GM18505 (cell line): ENCODE data around the gene CKB.
"Not testable (repeated sequence)": the region's sequence is repeated elsewhere in the genome, so short reads cannot be mapped to it uniquely, and the experiment has no call there.

Source experiments
- ATAC-seq: cut with Tn5 transposase; IDR thresholded peaks from one replicate; pipeline ENCODE4 v1.9.1; 2021; ENCODE audit not compliant: unreplicated experiment
- POLR2A ChIP-seq: IDR thresholded peaks from 4 replicates; pipeline ENCODE4 v1.6.1; 2011; ENCODE audit warnings: borderline replicate concordance; ENCODE audit not compliant: insufficient read depth, insufficient read length; ENCODE audit errors: extremely low read depth

The CKB gene

DNA sequence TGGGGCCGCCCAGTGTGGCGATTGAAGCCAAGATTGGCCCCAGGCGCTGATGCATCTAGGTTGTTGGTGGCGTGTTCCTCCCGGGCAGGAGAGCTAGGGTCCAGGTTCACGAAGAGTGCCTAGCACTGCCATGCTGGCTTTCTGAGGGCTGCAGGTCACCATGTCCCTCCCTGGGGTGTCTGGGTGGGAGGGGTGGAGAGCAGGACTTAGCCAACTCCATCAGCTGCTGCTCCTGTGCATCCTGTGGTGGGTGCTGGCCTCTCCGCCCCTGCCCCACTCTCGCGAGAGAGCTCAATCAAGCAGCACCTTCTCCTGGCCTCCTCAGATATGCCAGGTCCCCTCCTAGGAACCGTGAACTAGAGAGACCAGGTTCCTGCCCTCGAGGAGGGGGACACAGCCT, 8.2 kb upstream of the CKB start:
- ATAC-seq: no peak
- TF ChIP-seq POLR2A: no peak

DNA sequence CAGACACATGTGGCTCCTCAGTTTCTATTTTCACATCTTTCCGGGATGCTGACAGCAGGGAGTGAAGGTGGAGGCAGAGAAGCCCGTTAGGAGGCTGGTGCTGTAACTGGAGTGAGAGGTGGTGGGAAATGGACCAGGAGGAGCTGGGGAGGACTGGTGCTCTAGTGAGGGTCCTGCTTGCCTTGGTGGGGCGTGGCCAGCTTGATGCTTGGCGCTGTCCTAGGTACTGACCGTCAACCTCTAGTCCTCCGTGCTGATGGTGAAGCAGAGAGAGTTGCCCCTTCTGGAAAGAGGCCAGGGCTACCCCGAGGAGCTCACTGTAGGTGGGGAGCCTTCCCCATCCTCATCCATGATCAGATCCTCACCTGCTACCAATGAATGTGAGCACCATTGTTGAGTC, 7.8 kb upstream of the CKB start:
- TF ChIP-seq POLR2A: no peak

DNA sequence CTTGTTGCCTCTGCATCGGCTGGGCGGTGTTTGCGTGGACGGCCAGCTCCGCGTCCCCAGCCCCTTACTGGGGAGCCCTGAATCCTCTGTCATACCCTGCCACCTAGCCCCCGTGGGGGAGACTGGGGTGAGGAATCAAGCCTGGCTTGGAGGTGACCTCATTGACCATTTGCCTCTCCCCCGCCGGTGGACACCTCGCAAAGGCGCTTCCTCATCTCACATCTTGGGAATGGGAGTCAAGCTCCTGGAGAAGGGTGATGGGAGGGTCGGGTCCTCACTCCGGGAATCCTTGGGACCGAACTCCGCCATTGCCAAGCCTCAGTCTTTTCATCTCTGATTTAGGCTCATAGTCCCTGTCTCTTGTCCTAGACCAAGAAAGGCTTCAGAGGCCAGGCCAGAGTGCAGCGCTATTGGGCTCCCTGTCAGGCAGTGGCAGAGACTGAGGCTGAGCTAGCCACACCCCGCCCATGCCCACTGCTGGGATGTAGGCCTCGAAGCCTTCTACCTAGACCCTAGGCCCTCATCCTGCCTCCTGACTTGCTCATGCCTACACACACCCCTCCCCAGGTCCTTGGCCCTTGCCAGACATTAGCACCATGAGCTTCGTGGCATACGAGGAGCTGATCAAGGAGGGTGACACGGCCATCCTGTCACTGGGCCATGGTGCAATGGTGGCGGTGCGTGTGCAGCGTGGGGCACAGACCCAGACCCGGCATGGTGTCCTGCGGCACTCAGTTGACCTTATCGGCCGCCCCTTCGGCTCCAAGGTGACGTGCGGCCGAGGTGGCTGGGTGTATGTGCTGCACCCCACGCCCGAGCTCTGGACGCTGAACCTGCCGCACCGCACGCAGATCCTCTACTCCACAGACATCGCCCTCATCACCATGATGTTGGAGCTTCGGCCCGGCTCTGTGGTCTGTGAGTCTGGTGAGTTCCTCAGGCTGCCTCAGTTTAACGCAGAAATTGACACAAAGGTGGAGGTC, 7.0 kb upstream of the CKB start:
- no peak for TF ChIP-seq POLR2A
- no peak for ATAC-seq

More for the DNA sequence above, 7.8 kb upstream of the CKB start:
- no peak for ATAC-seq

DNA sequence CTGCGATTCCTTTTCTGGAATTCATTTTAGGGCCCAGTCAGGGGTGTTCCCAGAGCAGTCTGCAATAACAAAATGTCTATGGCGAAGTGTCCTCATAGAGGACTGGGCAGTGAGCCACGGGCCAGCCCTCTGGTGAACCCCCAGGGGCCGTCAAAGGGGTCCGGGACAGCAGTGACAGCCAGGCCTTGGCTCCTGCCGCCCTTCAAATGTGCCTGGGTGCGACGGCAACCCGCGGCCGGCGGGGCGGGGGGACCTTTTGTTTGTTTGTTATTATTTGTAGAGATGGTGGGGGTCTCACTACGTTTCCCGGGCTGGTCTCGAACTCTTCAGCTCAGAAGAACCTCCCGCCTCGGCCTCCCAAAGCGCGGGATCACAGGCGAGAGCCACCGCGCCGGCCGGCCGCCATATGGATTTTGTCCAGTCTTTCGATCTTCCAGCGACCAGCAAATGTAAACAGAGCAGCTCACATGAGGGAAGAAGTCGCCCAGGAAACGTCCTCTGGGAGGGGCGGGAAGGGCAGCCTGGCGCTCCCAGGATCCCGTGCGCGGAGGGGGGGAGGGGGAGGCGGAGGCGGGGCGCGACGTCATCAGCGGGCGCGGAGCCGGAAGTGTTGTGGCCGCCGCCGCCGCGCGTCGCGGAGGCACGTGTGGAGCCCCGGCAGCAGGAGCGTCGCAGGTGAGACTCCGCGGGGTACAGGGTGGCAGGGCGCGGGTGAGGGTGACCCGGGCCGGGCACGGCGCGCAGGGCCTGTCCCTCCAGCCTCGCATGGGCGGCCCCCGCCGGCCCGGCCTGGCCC, 6.2 kb upstream of the CKB start, which contains the start of gene TRMT61A:
Gene TRMT61A, plus strand, starts transcription at position 610 of the 796 bp plus-strand sequence. CDS start 783 bp downstream, outside the sequence.
- no peak for ATAC-seq
- TF ChIP-seq POLR2A: peak; percentile 75

DNA sequence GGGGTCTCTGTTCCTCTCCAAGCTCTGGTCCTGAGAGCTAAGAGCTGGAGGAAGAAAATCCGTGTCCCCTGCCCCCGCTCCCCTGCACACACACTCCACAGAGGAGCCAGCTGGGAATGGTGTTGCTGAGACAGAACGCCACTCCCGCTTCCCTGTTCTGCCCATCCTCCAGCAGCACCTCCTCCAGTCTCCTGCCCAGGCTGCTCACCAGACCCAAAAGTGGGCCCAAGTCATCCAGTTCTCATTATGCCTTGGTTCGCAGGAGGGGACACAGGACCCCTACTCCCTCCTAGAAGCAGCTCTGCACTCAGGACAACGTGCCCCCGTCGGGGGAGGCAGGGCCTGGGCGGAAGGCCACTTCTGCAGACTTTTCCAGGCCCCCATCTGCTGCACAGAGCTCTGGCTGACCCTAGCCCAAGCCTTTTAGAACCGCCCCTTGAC, 5.5 kb upstream of the CKB start:
- no peak for TF ChIP-seq POLR2A
- ATAC-seq: no peak

DNA sequence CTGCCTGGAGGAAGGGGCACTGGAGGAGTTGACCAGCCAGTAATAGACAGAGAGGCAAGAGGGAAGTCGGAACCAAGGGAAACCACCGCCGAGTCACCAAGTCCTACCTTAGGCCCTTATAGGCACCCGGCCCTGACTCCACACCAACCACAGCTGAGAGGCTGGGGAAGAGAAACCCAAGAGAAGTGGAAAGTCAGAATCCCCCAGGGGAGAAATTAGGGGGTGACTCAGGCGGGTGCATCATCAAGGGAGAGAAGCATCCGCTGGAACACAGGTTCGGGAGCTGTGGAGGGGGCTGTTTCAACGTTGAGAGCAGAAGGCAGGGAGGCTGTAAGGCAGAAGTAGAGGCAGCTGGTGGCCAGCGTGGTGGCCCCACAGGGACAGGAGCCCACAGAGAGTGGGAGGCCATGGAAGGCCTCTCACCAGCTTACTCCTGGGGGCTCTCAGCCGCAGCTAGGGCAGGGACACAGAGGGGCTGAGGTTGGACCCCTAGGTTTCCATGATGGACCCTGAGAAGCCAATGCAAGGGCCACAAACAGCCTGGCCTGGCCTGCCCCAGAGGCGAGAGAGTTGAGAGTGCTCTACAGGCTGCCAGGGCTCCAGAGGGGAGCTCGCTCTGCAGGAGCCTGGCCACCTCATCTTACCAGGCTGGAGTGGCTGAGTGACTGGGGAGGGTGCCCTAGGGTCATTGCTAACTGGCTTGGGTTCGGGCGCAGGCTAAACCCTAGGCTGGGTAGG, 4.9 kb upstream of the CKB start:
- ATAC-seq: peak; percentile 49
- no peak for TF ChIP-seq POLR2A

DNA sequence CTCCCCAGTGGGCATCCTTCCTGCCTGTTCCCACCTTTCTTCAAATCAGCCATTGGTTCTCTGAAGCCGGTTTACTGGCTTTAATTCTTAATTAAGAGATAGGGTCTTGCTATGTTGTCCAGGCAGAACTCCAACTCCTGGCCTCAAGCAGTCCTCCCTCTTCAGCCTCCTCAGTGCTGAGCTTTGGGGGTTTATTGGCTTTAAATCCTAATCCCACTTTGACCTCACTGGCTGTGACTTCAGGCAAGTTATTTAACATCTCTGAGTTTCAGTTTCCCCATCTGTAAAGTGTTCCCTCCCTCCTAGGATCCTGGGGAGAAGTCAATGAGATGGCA, 4.3 kb upstream of the CKB start:
- no peak for TF ChIP-seq POLR2A
- ATAC-seq: no peak

DNA sequence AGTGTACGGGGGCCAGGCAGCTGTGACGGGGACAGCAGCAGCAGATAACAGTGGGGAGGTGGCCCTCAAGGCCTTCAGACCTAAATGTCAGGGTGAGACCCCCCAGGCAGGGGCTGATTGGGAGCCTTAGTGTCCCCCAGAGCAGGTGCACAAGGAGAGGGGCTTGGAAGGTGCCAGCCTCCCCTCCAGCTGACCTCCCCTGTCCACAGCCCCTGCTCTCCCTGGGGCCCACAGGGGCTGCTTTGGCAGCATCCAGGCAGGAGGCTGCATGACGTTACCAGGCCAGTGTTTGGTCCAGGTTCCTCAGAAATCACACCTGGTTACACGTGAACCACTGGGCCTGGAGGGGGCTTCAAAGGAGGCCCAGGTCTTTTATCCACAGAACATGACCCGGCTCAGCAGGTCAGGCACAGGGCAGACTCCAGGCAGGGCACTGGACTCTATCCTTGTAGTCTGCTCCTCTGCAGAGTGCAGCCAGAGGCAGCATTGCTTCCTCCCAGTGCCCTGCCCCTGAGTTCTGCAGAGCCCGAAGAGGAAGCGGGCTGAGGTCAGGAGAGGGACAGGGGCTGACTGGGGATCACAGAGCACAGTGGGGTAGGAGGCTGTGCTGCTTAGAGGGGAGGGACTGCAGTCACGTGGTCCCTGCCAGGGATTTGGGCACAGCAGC, 3.8 kb upstream of the CKB start:
- ATAC-seq: no peak

DNA sequence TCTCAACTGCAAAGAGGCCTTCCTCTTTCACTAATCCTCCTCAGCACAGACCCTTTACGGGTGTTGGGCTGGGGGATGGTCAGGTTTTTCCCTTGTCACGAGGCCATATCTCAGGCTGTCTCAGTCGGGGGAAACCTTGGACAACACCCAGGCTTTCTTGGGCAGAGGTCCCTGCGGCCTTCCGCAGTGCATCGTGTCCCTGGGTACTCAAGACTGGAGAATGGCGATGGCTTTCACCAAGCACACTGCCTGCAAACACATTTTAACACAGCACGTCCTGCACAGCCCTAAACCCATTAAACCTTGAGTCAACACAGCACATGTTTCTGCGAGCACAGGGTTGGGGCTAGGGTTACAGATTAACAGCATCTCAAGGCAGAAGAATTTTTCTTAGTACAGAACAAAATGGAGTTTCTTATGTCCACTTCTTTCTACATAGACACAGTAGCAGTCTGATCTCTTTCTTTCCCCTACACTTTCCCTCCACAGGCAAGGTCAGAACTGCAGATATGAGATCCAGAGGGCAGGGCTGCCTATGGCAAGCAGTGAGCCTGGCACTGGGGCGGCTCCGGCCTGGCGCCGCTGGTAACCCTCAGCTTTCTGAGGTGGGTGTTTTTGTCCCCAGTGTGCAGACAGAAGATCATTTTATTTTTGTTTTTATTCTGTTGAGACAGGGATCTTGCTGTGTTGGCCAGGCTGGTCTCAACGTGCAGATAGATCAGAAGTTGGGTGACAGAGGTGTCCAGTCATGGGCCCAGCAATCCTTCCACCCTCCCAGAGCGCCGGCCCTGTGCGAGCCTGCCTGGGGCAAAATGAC, 3.0 kb upstream of the CKB start:
- ATAC-seq: not testable (repeated sequence)

More for the DNA sequence above, 3.8 kb upstream of the CKB start:
- no peak for TF ChIP-seq POLR2A

DNA sequence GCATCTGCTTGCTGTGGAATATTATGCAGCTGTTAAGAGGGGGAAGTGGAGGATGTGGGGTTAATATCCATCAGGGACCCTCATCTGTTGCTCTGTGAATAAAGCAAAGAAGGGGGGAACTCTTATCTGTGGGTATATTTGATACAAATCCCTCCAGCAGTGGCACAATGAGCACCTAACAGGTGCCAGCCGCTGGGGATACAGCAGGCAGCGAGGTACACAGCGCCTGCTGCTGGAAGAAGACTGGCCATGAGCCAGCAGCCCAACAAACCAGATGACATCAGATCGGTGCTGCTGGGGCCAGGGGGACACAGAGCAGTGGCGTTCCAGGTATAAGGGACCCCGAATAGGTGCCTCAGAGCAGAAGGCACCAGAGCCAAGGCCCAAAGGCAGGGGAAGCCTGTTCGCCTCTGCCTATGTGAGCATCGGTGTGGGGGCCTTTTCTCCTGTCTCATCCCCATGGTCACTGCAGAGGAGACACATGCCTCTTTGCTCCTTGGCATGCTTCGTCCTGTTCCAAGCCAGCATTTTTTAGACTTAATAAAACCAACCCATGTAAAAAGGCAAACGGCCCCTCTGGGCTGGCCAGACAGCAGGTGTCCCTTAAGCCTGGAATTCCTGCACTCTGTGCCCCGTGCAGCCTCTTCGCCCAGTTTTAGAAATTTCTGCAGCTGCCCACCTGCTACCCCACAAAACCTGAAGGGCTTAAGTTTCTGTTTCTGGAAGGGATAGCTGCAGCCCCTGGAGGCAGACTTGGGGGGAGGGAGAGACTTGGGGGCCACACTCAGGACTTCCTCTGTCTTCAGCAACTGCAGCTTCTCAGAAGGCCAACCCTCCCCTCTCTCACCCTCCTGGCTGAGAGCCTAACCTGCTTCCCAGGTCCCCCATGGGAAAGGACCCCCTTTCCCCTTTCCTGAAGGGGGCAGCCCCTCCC, 1.6 kb upstream of the CKB start:
- ATAC-seq: no peak
- TF ChIP-seq POLR2A: no peak

DNA sequence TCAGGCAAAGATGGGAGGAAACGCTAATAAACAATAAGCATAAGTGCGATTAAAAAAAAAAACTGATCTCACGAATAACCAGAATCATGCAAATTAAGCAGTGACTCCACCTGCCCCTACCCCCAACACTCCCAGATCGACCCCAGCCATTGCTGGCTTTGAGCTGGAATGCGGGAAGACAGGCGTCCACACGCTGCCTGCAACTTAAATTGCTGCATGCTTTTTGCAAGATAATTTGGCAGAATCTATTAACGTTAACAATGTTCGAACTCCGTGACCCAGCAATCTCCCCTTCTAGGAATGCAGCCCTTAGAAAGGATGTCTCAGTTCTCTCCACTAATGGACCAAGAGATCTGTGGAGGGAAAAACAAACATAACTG, 935 bp upstream of the CKB start:
- no peak for ATAC-seq
- TF ChIP-seq POLR2A: no peak
